ENCODE measurements around the gene MAJIN. TPM values are rescaled to one million over a fixed set of nuclear protein-coding genes. Genes with fewer than 3 reads are reported as not detected.

MAJIN gene
- total RNA-seq, 5 donors from 2014 or later (not counting 1 experiment from before 2014, with no cell fraction given), result 0.44 to 1.8 (median 0.82) TPM; not detected in 1

Other genes with a start within 250 kb of the MAJIN start
- under 1 TPM in 3 of 5 donors, not detected in 2; 0.43 to 0.70 (median 0.47) TPM for gene NRXN2, start 248.9 kb downstream of the MAJIN start, total RNA-seq
- gene RASGRP2, start 228.0 kb downstream of the MAJIN start, total RNA-seq, result 100 to 1,000 TPM; 574 to 767 (median 656) TPM
- 10 to 100 TPM in 1 of 5 donors, 1 to 10 TPM in 4; 7.4 to 34.7 (median 8.5) TPM for gene PYGM, start 212.1 kb downstream of the MAJIN start, total RNA-seq
- 1,000 to 10,000 TPM in 2 of 5 donors, 100 to 1,000 TPM in 3; 670 to 1,510 (median 732) TPM for gene SF1, start 193.6 kb downstream of the MAJIN start, total RNA-seq
- gene MAP4K2, start 168.9 kb downstream of the MAJIN start, total RNA-seq, result 100 to 1,000 TPM in 3 of 5 donors, 10 to 100 TPM in 2; 80.9 to 131 (median 102) TPM
- gene MEN1, start 161.6 kb downstream of the MAJIN start, total RNA-seq, result 10 to 100 TPM; 31.7 to 62.0 (median 49.6) TPM
- 10 to 100 TPM in 1 of 5 donors, 1 to 10 TPM in 4; 7.4 to 10.5 (median 9.1) TPM for gene CDC42BPG, start 127.5 kb downstream of the MAJIN start, total RNA-seq
- 100 to 1,000 TPM; 126 to 286 (median 269) TPM for gene EHD1, start 93.5 kb downstream of the MAJIN start, total RNA-seq
- 100 to 1,000 TPM in 1 of 5 donors, 10 to 100 TPM in 4; 50.9 to 165 (median 55.4) TPM for gene ATG2A, start 54.9 kb downstream of the MAJIN start, total RNA-seq
- 10 to 100 TPM; 15.3 to 25.4 (median 17.2) TPM for gene PPP2R5B, start 47.4 kb downstream of the MAJIN start, total RNA-seq
- under 1 TPM in 1 of 5 donors, not detected in 4; 0.90 TPM for gene GPHA2, start 36.2 kb downstream of the MAJIN start, total RNA-seq
- under 1 TPM in 2 of 5 donors, not detected in 3; 0.09 to 0.26 TPM for gene BATF2, start 24.9 kb upstream of the MAJIN start, total RNA-seq
- 10 to 100 TPM; 19.7 to 44.3 (median 39.5) TPM for gene ARL2, start 42.1 kb upstream of the MAJIN start, total RNA-seq
- gene SNX15, start 55.3 kb upstream of the MAJIN start, total RNA-seq, result 10 to 100 TPM; 19.6 to 28.6 (median 25.4) TPM
- 10 to 100 TPM in 3 of 5 donors, 1 to 10 TPM in 2; 3.1 to 16.9 (median 14.5) TPM for gene SAC3D1, start 69.1 kb upstream of the MAJIN start, total RNA-seq
- 10 to 100 TPM; 10.2 to 30.1 (median 26.1) TPM for gene NAALADL1, start 86.4 kb upstream of the MAJIN start, total RNA-seq
- 1 to 10 TPM; 1.2 to 4.2 (median 1.7) TPM for gene CDCA5, start 111.9 kb upstream of the MAJIN start, total RNA-seq
- 10 to 100 TPM; 36.5 to 51.8 (median 43.7) TPM for gene ZFPL1, start 112.1 kb upstream of the MAJIN start, total RNA-seq
- 100 to 1,000 TPM; 210 to 303 (median 263) TPM for gene VPS51, start 124.1 kb upstream of the MAJIN start, total RNA-seq
- gene TM7SF2, start 139.8 kb upstream of the MAJIN start, total RNA-seq, result 10 to 100 TPM; 23.7 to 34.2 (median 28.6) TPM
- 10 to 100 TPM in 3 of 5 donors, 1 to 10 TPM in 2; 7.0 to 20.4 (median 18.1) TPM for gene ZNHIT2, start 145.6 kb upstream of the MAJIN start, total RNA-seq
- gene FAU, start 150.0 kb upstream of the MAJIN start, total RNA-seq, result 1,000 to 10,000 TPM; 1,477 to 1,924 (median 1,724) TPM
- gene MRPL49, start 150.2 kb upstream of the MAJIN start, total RNA-seq, result 10 to 100 TPM; 48.3 to 58.8 (median 55.1) TPM
- 10 to 100 TPM; 63.8 to 77.7 (median 68.8) TPM for gene SYVN1, start 162.4 kb upstream of the MAJIN start, total RNA-seq
- gene SPDYC, start 198.1 kb upstream of the MAJIN start, total RNA-seq, result not detected
- gene CAPN1, start 209.8 kb upstream of the MAJIN start, total RNA-seq, result 100 to 1,000 TPM in 4 of 5 donors, 10 to 100 TPM in 1; 98.4 to 171 (median 143) TPM

Data from T-cell (primary cell).